ENCODE data around the gene KNDC1.

- TF ChIP-seq MYC (IDR thresholded peaks at IDR 0.05; ENCODE audit: low read depth, low read length), result no peak
- TF ChIP-seq CTCF (IDR thresholded peaks at IDR 0.05; ENCODE audit: low read depth, low read length), result no peak
- TF ChIP-seq MAX (IDR thresholded peaks at IDR 0.05; ENCODE audit: low read depth, low read length), result no peak
Measured at GRCh38 chr10:133115976-133116375, 44.0 kb upstream of the KNDC1 start.

Data from NB4 (cell line).